Activated T-helper 1 cell treated with anti-CD3 and anti-CD28 coated beads, Interleukin-2, amount 50 U/mL, for 16 hours (primary cell): ENCODE results near the gene C10orf90.
"Not testable (repeated sequence)": the region's sequence is repeated elsewhere in the genome, so short reads cannot be mapped to it uniquely, and the experiment has no call there.

Source experiments
- DNase-seq, 2 donors: peaks; one replicate each; pipeline ENCODE4 v3.0.0-alpha.2; 2020; ENCODE audit warnings: low read depth in 1 of 2, low spot score in 1 of 2

Gene C10orf90

DNA sequence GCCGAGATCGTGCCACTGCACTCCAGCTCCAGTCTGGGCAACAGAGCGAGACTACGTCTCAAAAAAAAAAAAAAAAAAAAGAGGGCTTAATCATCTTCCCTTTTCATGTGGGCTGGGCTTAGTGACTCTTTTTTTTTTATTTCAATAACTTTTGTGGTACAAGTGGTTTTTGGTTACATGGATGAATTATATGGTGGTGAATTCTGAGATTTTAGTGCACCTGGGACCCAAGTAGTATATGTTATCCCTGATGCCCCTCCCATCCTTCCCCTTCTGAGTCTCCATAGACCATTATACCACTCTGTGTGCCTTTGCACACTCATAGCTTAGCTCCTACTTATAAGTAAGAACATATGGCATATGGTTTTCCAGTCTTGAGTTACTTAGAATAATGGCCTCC, 277.4 kb downstream of the C10orf90 start:
- DNase-seq, result no peak

DNA sequence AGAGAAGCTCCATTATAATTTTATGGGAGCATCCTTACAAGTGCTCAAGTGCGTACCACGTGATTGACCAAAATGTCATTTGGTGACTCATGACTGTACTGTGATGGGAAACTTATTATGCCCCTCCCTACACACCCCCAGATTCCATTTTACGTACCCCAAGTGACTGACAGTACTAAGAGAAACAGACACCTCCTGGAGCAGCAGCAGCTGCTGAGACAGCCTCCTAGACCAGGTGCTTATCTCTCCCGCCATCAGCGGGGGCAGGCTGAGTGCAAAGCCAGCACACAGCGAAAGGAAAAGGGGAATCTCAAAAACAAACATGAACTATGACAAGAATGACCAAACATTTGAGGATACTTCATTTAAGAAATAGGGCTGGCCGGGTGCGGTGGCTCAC, 278.0 kb downstream of the C10orf90 start:
- no peak for DNase-seq

DNA sequence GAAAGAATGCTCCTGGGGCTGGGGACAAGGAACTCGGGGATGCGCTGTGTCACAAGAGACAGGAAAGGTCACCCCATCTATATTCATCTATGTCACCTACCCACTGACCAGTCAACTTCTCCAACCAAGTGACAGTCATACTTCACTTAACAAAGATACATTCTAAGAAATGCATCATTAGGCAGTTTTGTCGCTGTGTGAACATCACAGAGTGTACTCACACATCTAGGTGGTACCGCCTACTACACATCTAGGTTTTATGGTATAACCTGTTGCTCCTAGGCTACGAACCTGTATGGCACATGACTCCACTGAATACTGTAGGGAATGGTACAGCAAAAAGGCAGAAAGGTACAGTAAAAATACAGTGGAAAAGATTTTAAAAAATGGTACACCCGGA, 278.4 kb downstream of the C10orf90 start:
- DNase-seq, result no peak

DNA sequence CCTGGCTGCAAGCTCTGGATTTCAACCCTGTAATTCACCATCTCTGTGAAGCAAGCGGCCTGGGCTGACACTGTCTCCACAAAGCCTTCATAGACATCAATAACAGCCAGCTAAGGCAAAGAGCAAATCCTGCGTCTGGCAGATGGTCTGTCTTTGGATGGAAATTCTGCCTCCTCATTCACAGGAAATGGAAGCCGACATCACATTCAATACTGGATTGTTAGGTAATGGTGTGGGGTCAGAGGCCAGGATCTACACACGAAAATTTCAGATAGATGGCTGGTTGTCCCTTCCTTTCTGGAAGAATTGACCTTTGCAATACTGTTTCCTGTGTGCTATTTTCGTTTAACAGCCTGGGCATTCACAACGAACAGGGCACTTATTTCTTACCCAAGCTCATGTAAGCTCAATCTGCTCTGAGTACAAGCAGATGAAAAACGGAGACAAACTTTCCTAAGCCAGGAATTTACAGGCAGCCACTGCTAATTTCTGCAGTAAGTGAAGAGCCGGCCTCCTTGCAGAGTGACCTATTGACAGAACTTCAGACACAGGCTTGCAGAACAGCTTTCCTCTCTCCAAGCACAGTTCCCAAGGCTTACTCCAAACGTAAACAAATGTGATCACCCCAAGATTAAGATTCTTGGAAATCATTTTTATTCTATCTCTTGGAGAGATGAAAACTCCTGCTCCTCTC, 279.2 kb downstream of the C10orf90 start:
- DNase-seq, result no peak

GRCh38 chr10:126390324-126390723, 280.2 kb downstream of the C10orf90 start:
- DNase-seq, result no peak

- no peak for DNase-seq
Observed at GRCh38 chr10:126387931-126388911, 282.3 kb downstream of the C10orf90 start, which contains the start of gene ADAM12. Gene ADAM12, minus strand, starts transcription at chr10:126388477. Its CDS starts 332 bp downstream, at chr10:126388145.

DNA sequence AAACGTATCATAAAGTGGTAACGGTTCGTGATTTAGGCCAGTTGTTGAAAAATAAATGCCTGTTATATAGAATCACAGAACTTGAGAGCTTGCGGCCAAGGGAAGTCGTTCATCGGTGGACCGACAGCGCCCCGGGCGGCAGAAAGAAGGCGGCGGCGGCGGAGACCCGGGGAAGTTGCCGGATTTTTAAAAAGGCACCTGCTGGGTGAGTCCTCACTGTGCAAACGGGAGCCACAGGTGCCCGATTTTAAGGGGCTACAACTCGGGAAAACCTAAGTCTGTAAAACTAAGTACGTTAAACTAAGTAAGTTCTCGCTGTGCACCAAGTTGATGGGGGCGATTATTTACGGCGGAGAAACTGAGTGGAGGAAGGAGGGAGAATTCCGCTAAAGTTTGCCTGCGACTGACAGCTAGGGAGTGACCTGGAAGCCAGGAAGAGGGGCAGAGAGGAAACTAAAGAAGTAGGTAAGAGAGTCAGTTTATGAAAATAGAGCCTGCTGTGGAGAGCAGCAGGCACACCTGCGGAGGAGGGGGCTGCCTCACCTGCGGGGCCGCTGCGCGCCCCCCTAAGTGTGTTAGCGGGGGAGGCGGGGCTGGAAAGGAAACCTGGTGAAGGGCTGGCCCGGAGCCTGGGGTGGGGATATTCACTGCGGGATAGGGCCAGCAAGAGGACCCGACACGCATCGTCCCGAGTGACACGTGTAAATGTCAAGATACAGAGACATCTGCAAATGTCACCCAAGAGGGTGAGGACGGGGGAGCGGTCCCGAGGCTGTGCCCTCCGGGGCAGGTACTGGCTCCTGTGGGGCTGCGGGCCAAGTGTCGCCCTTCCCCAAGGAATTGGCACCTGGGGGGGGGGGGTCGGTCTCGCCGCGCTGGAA, 283.2 kb downstream of the C10orf90 start:
- DNase-seq, result no peak

- DNase-seq, result no peak
Observed at GRCh38 chr10:126384269-126384873, 286.1 kb downstream of the C10orf90 start.

DNA sequence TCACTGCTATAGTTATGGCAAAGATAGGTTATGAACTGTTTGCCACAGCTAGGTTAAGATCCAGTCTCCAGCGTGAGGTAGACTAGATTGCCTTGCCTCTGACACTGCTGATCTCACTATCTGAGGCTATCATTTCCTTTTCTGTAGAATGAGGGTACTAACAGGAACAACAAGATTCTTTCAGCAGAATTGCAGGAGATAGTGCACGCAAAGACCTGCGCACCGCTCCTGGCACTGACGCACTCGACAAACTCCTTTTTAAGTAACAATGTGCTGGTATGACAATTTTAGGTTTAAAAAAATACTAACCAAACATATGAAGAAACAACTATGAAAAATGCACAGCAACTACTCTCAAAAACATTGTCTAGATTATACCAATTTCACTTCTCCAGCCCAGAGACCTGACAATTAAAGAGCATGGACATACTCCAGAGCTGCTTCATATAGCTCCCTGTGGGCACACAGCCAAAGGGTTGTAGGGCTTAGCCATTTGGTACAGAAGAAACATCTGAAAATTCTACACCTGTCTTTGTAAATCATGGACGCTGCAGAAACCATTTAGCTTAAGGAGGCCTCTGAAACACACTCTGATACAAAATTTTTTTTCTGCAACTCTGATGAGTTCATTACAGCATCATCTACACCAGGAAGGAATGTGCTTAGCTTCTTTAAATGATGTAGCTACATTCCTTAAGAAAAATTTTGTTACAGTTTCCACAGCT, 290.0 kb downstream of the C10orf90 start:
- no peak for DNase-seq

DNA sequence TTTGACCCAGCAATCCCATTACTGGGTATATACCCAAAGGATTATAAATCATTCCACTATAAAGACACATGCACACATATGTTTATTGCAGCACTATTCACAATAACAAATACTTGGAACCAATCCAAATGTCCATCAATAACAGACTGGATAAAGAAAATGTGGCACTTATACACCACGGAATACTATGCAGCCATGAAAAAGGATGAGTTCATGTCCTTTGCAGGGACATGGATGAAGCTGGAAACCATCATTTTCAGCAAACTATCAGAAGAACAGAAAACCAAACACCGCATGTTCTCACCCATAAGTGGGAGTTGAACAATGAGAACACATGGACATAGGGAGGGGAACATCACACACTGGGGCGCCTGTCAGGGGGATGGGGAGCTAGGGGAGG, 291.3 kb downstream of the C10orf90 start:
- DNase-seq, result not testable (repeated sequence)

DNA sequence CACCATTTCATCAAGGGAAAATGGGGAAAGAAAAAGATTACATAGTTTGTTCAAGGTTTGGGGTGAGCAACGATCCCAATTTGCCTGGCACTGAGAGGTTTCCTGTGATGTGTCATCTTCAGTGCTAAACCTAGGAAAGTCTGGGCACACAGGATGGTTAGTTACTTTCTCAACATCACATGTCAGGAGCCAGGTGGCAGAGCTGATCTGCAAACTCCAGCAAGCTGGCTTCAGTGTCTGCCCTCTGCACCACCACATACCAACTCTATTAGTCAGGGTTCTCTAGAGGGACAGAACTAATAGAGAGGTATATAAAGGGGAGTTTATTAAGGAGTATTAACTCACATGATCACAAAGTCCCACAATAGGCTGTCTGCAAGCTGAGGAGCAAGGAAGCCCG, 293.5 kb downstream of the C10orf90 start:
- no peak for DNase-seq

DNA sequence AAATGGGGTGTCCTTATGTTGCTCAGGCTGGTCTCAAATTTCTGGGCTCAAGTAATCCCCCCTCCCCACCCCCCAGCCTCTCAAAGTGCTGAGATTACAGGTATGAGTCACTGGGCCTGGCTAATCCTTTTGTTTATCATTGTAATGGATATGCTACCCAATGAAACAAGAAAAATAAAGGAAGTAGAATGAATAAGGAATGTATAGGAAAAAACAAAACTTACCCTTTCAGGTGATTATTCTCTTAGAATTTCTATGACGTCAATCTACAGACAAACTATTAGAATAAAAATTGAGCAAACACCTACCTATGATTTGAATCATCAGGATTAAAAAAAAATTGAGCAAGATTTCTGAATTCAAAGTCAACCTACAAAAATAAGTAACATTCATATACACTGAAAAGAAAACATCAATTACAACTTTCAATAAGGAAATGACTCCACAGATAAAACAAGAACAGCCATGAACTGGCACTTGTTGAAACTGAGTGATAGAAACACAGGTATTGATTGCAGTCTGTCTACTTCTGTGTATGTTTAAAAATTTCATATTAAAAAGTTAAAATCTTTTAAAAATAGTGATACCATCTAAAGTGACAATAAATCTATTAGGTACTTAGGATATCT, 294.5 kb downstream of the C10orf90 start:
- DNase-seq, result no peak

DNA sequence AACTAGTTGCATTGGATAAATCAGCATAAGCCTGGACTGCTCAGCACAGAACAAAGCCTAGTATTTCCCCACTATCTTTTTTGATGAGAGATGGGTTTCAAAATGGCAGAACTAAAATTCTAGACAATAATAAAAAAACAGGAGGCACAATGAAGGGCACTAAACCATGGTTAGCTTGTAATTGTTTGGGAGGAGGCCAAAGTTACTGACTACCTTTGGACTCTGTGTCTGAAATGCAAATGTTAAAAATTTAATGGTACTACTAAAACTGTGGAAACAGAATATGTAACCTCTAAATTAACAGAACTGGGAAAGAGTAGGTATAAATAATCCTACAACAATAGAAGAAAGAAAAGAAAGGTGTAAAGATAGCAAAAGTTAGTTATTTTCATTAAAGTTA, 295.2 kb downstream of the C10orf90 start:
- no peak for DNase-seq
